GM12892 (cell line): Measurements from ENCODE around the gene EDN2.

Source experiments
- POLR2A ChIP-seq: IDR thresholded peaks from 2 replicates; pipeline ENCODE4 v1.6.1; 2011; ENCODE audit warnings: low read depth, low read length, control low read depth
- POLR2AphosphoS5 ChIP-seq: IDR thresholded peaks from 2 replicates; pipeline ENCODE4 v1.6.1; 2011; ENCODE audit warnings: low read depth, low read length, control low read depth
- TAF1 ChIP-seq: IDR thresholded peaks from 2 replicates; pipeline ENCODE4 v1.6.1; 2011; ENCODE audit warnings: low read depth, mild to moderate bottlenecking, control low read depth, low read length, borderline replicate concordance

DNA sequence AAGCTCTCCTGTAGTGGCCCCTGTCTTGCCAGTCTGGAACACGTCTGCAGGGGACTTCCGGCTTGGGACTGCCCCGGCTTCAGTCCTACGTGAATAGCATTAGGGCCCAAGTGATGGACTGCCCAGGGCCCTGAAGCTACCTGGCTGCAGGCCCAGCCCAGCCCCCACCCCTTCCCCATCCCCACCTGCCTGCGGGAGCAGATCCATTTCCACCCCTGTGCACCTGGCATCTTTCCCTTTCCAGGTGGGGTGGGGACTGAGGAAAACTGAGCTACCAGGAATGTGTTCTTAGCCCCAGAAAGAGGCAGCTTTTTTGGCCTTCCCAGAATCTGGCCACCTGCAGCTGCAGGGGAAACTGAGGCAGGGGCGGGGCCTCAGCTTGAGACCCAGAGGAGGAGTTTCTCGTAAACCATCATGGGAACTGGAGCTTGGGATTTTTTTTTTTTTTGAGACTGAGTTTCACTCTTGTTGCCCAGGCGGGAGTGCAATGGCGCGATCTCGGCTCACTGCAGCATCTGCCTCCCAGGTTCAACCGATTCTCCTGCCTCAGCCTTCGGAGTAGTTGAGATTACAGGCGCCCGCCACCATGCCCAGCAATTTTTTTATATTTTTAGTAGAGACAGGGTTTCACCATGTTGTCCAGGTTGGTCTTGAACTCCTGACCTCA, 3.2 kb downstream of the EDN2 start:
- no peak for TF ChIP-seq POLR2A
- TF ChIP-seq TAF1 = no peak
- no peak for TF ChIP-seq POLR2AphosphoS5
